ENCODE results near the gene ATG16L1. TPM values are rescaled to one million over a fixed set of nuclear protein-coding genes. Genes with fewer than 3 reads are reported as not detected.

The ATG16L1 gene
- total RNA-seq, 1 donor from 2014 or later = 36.7 TPM

- Mint-ChIP-seq H3K27ac (peak overlapping the region; percentile 41), H3K4me1 (peaks cover 59% of the 10 kb centered on the region), H3K4me3 (peak overlapping the region; percentile 28), H3K27me3 (no peaks in the 10 kb centered on the region), H3K36me3 (ENCODE audit: low read depth) (peaks cover 88% of the 10 kb centered on the region), H3K9me3 (no peaks in the 10 kb centered on the region)
- no peak for DNase-seq
- intact Hi-C loops (cut with micrococcal nuclease) = no loop called here
Measured at GRCh38 chr2:233271693-233272092, 20.2 kb downstream of the ATG16L1 start.

GRCh38 chr2:233273120-233273519 lies 21.6 kb downstream of the ATG16L1 start:
- Mint-ChIP-seq H3K27ac (peak overlapping the region; percentile 62), H3K4me3 (peak overlapping the region; percentile 21), H3K9me3 (no peaks in the 10 kb centered on the region), H3K36me3 (ENCODE audit: low read depth) (peaks cover 87% of the 10 kb centered on the region), H3K4me1 (peaks cover 47% of the 10 kb centered on the region), H3K27me3 (no peaks in the 10 kb centered on the region)
- no peak for DNase-seq
- intact Hi-C loops (cut with micrococcal nuclease) = no loop called here

GRCh38 chr2:233275223-233275622 lies 23.8 kb downstream of the ATG16L1 start:
- Mint-ChIP-seq H3K36me3 (ENCODE audit: low read depth) (peaks cover 78% of the 10 kb centered on the region), H3K27ac (no peak overlapping the region), H3K4me1 (peaks cover 28% of the 10 kb centered on the region), H3K4me3 (no peak overlapping the region), H3K27me3 (no peaks in the 10 kb centered on the region), H3K9me3 (no peaks in the 10 kb centered on the region)
- no peak for DNase-seq
- intact Hi-C loops (cut with micrococcal nuclease) = no loop called here

- peaks cover 74% of the 10 kb centered on the region for H3K36me3 Mint-ChIP-seq (ENCODE audit: low read depth)
- no peaks in the 10 kb centered on the region for H3K9me3 Mint-ChIP-seq
- intact Hi-C loops (cut with micrococcal nuclease) = no loop called here
- H3K4me1 Mint-ChIP-seq = peaks cover 5% of the 10 kb centered on the region
- no peak overlapping the region for H3K4me3 Mint-ChIP-seq
- no peaks in the 10 kb centered on the region for H3K27me3 Mint-ChIP-seq
- no peak for DNase-seq
- no peak overlapping the region for H3K27ac Mint-ChIP-seq
Measured at GRCh38 chr2:233278921-233279320, 27.4 kb downstream of the ATG16L1 start.

GRCh38 chr2:233280114-233280693 lies 28.7 kb downstream of the ATG16L1 start:
- Mint-ChIP-seq H3K4me1 (peaks cover 5% of the 10 kb centered on the region), H3K27ac (peak overlapping the region; percentile 17), H3K9me3 (no peaks in the 10 kb centered on the region), H3K4me3 (no peak overlapping the region), H3K36me3 (ENCODE audit: low read depth) (peaks cover 71% of the 10 kb centered on the region), H3K27me3 (no peaks in the 10 kb centered on the region)
- intact Hi-C loops (cut with micrococcal nuclease) = no loop called here
- no peak for DNase-seq

- Mint-ChIP-seq H3K9me3 (no peaks in the 10 kb centered on the region), H3K27me3 (no peaks in the 10 kb centered on the region), H3K36me3 (ENCODE audit: low read depth) (peaks cover 65% of the 10 kb centered on the region), H3K4me1 (peaks cover 5% of the 10 kb centered on the region), H3K4me3 (no peak overlapping the region), H3K27ac (no peak overlapping the region)
- no peak for DNase-seq
- intact Hi-C loops (cut with micrococcal nuclease) = no loop called here
Measured at GRCh38 chr2:233281553-233281952, 30.1 kb downstream of the ATG16L1 start.

GRCh38 chr2:233281992-233282603 lies 30.6 kb downstream of the ATG16L1 start:
- DNase-seq = no peak
- Mint-ChIP-seq H3K27me3 (no peaks in the 10 kb centered on the region), H3K27ac (no peak overlapping the region), H3K4me1 (peaks cover 5% of the 10 kb centered on the region), H3K36me3 (ENCODE audit: low read depth) (peaks cover 67% of the 10 kb centered on the region), H3K4me3 (no peak overlapping the region), H3K9me3 (no peaks in the 10 kb centered on the region)
- intact Hi-C loops (cut with micrococcal nuclease) = no loop called here

GRCh38 chr2:233285921-233286320 lies 34.4 kb downstream of the ATG16L1 start:
- peaks cover 3% of the 10 kb centered on the region for H3K4me1 Mint-ChIP-seq
- no peak overlapping the region for H3K27ac Mint-ChIP-seq
- no peaks in the 10 kb centered on the region for H3K27me3 Mint-ChIP-seq
- intact Hi-C loops (cut with micrococcal nuclease) = no loop called here
- no peak overlapping the region for H3K4me3 Mint-ChIP-seq
- peaks cover 71% of the 10 kb centered on the region for H3K36me3 Mint-ChIP-seq (ENCODE audit: low read depth)
- no peaks in the 10 kb centered on the region for H3K9me3 Mint-ChIP-seq
- DNase-seq = no peak

- Mint-ChIP-seq H3K27ac (no peak overlapping the region), H3K4me3 (no peak overlapping the region)
- intact Hi-C loops (cut with micrococcal nuclease) = no loop called here
Measured at GRCh38 chr2:233287871-233288270, 36.4 kb downstream of the ATG16L1 start.

GRCh38 chr2:233288663-233289062 lies 37.2 kb downstream of the ATG16L1 start:
- Mint-ChIP-seq H3K27me3 (no peaks in the 10 kb centered on the region), H3K36me3 (ENCODE audit: low read depth) (peaks cover 73% of the 10 kb centered on the region), H3K27ac (no peak overlapping the region), H3K9me3 (no peaks in the 10 kb centered on the region), H3K4me1 (no peaks in the 10 kb centered on the region), H3K4me3 (no peak overlapping the region)
- intact Hi-C loops (cut with micrococcal nuclease) = no loop called here
- DNase-seq = no peak

More at GRCh38 chr2:233287871-233288270, 36.4 kb downstream of the ATG16L1 start:
- Mint-ChIP-seq H3K27me3 (no peaks in the 10 kb centered on the region), H3K36me3 (ENCODE audit: low read depth) (peaks cover 72% of the 10 kb centered on the region), H3K9me3 (no peaks in the 10 kb centered on the region), H3K4me1 (no peaks in the 10 kb centered on the region)
- DNase-seq = no peak

- H3K4me1 Mint-ChIP-seq = no peaks in the 10 kb centered on the region
- no peaks in the 10 kb centered on the region for H3K9me3 Mint-ChIP-seq
- H3K36me3 Mint-ChIP-seq (ENCODE audit: low read depth) = peaks cover 78% of the 10 kb centered on the region
- no peak overlapping the region for H3K27ac Mint-ChIP-seq
- no peak for DNase-seq
- H3K27me3 Mint-ChIP-seq = no peaks in the 10 kb centered on the region
- intact Hi-C loops (cut with micrococcal nuclease) = no loop called here
- H3K4me3 Mint-ChIP-seq = no peak overlapping the region
Measured at GRCh38 chr2:233289648-233290047, 38.2 kb downstream of the ATG16L1 start.

- no peak overlapping the region for H3K27ac Mint-ChIP-seq
- DNase-seq = no peak
- H3K4me1 Mint-ChIP-seq = no peaks in the 10 kb centered on the region
- H3K9me3 Mint-ChIP-seq = no peaks in the 10 kb centered on the region
- H3K27me3 Mint-ChIP-seq = no peaks in the 10 kb centered on the region
- peaks cover 78% of the 10 kb centered on the region for H3K36me3 Mint-ChIP-seq (ENCODE audit: low read depth)
- intact Hi-C loops (cut with micrococcal nuclease) = no loop called here
- H3K4me3 Mint-ChIP-seq = no peak overlapping the region
Measured at GRCh38 chr2:233290051-233290845, 38.8 kb downstream of the ATG16L1 start.

GRCh38 chr2:233295891-233296290 lies 44.4 kb downstream of the ATG16L1 start:
- Mint-ChIP-seq H3K27ac (no peak overlapping the region), H3K27me3 (no peaks in the 10 kb centered on the region), H3K4me1 (no peaks in the 10 kb centered on the region), H3K36me3 (ENCODE audit: low read depth) (peaks cover 50% of the 10 kb centered on the region), H3K4me3 (no peak overlapping the region), H3K9me3 (no peaks in the 10 kb centered on the region)
- no peak for DNase-seq
- intact Hi-C loops (cut with micrococcal nuclease) = no loop called here

GRCh38 chr2:233297076-233297475 lies 45.6 kb downstream of the ATG16L1 start:
- Mint-ChIP-seq H3K36me3 (ENCODE audit: low read depth) (peaks cover 39% of the 10 kb centered on the region), H3K27ac (no peak overlapping the region), H3K4me1 (no peaks in the 10 kb centered on the region), H3K9me3 (no peaks in the 10 kb centered on the region), H3K4me3 (no peak overlapping the region), H3K27me3 (no peaks in the 10 kb centered on the region)
- intact Hi-C loops (cut with micrococcal nuclease) = no loop called here
- no peak for DNase-seq
